GM18907 (cell line): ENCODE data around the gene CTNNA2.

Experiments used
- ATAC-seq: cut with Tn5 transposase; IDR thresholded peaks from one replicate; pipeline ENCODE4 v1.9.1; 2021; ENCODE audit warnings: mild to moderate bottlenecking, moderate library complexity; ENCODE audit not compliant: unreplicated experiment

Gene CTNNA2

GRCh38 chr2:79512442-79513401, at the start of gene CTNNA2:
TSS of gene CTNNA2 (plus strand) at chr2:79513051.
- peak; percentile 79 for ATAC-seq

GRCh38 chr2:79487399-79487798, 25.5 kb upstream of the CTNNA2 start:
- no peak for ATAC-seq

- no peak for ATAC-seq
Observed at GRCh38 chr2:79511320-79511951, 1.4 kb upstream of the CTNNA2 start.

- ATAC-seq, result no peak
Observed at GRCh38 chr2:79513711-79514110, 860 bp downstream of the CTNNA2 start.

GRCh38 chr2:79529636-79530035, 16.8 kb downstream of the CTNNA2 start:
- ATAC-seq, result no peak

- ATAC-seq, result no peak
Observed at GRCh38 chr2:79530443-79530842, 17.6 kb downstream of the CTNNA2 start.

GRCh38 chr2:79547568-79547967, 34.7 kb downstream of the CTNNA2 start:
- no peak for ATAC-seq

GRCh38 chr2:79552653-79553052, 39.8 kb downstream of the CTNNA2 start:
- ATAC-seq, result no peak

- no peak for ATAC-seq
Observed at GRCh38 chr2:79554899-79555298, 42.0 kb downstream of the CTNNA2 start.

- ATAC-seq, result no peak
Observed at GRCh38 chr2:79564065-79564464, 51.2 kb downstream of the CTNNA2 start.

GRCh38 chr2:79569048-79569447, 56.2 kb downstream of the CTNNA2 start:
- no peak for ATAC-seq

GRCh38 chr2:79573895-79574674, 61.2 kb downstream of the CTNNA2 start:
- no peak for ATAC-seq

GRCh38 chr2:79576451-79576850, 63.6 kb downstream of the CTNNA2 start:
- ATAC-seq, result no peak

- ATAC-seq, result no peak
Observed at GRCh38 chr2:79578952-79579351, 66.1 kb downstream of the CTNNA2 start.

- no peak for ATAC-seq
Observed at GRCh38 chr2:79580175-79580574, 67.3 kb downstream of the CTNNA2 start.

- ATAC-seq, result no peak
Observed at GRCh38 chr2:79585701-79586433, 73.0 kb downstream of the CTNNA2 start.

- ATAC-seq, result no peak
Observed at GRCh38 chr2:79591281-79591680, 78.4 kb downstream of the CTNNA2 start.

GRCh38 chr2:79593237-79593867, 80.5 kb downstream of the CTNNA2 start:
- no peak for ATAC-seq

GRCh38 chr2:79596403-79596802, 83.6 kb downstream of the CTNNA2 start:
- ATAC-seq, result no peak

- no peak for ATAC-seq
Observed at GRCh38 chr2:79604748-79605147, 91.9 kb downstream of the CTNNA2 start.
